HepG2 (cell line): ENCODE data around the gene DHX57. TPM values are rescaled to one million over a fixed set of nuclear protein-coding genes. Genes with fewer than 3 reads are reported as not detected.

Experiments used
- AHDC1 ChIP-seq: sonication (generic); formaldehyde crosslinking; IDR thresholded peaks from 2 replicates; pipeline ENCODE4 v1.5.1; 2020; ENCODE audit warnings: mild to moderate bottlenecking, missing genetic modification reagents, borderline replicate concordance
- ATF1 ChIP-seq: IDR thresholded peaks from 2 replicates; pipeline ENCODE4 v1.6.1; 2016; ENCODE audit warnings: mild to moderate bottlenecking, control low read depth
- BRCA1 ChIP-seq: sonication (generic); formaldehyde crosslinking; IDR thresholded peaks from 2 replicates; pipeline ENCODE4 v1.4.0; 2020; ENCODE audit warnings: missing genetic modification reagents
- GATAD2A ChIP-seq: IDR thresholded peaks from 2 replicates; pipeline ENCODE4 v1.6.1; 2016
- MEF2D ChIP-seq: sonication (generic); formaldehyde crosslinking; IDR thresholded peaks from 2 replicates; pipeline ENCODE4 v1.5.1; 2020; ENCODE audit warnings: mild to moderate bottlenecking, missing genetic modification reagents
- MEIS1 ChIP-seq: sonication (generic); formaldehyde crosslinking; IDR thresholded peaks from 2 replicates; pipeline ENCODE4 v1.9.0; 2021; ENCODE audit warnings: mild to moderate bottlenecking, missing genetic modification reagents, moderate library complexity, borderline replicate concordance
- PCBP2 ChIP-seq: fragments of 200-400 bp; formaldehyde crosslinking; optimal IDR thresholded peaks from 2 replicates; pipeline ENCODE3; 2018; ENCODE audit warnings: low read length, low read depth; ENCODE audit not compliant: poor library complexity, severe bottlenecking
- PHF21A ChIP-seq: sonication (generic); formaldehyde crosslinking; IDR thresholded peaks from 2 replicates; pipeline ENCODE4 v1.5.0; 2020; ENCODE audit warnings: mild to moderate bottlenecking, missing genetic modification reagents
- PLSCR1 ChIP-seq: sonication (generic); formaldehyde crosslinking; IDR thresholded peaks from 2 replicates; pipeline ENCODE4 v1.5.0; 2020; ENCODE audit warnings: missing genetic modification reagents, mild to moderate bottlenecking, borderline replicate concordance
- RARG ChIP-seq: sonication (generic); formaldehyde crosslinking; IDR thresholded peaks from 2 replicates; pipeline ENCODE4 v1.4.0; 2020; ENCODE audit warnings: low read depth, mild to moderate bottlenecking, missing genetic modification reagents
- RFX1 ChIP-seq: fragments of 450-650 bp; IDR thresholded peaks from 2 replicates; pipeline ENCODE4 v1.6.1; 2017
- ZFX ChIP-seq: sonication (generic); formaldehyde crosslinking; IDR thresholded peaks from 2 replicates; pipeline ENCODE4 v1.4.0; 2020; ENCODE audit warnings: mild to moderate bottlenecking, low read depth, missing genetic modification reagents, moderate library complexity
- ZNF574 ChIP-seq: sonication (generic); formaldehyde crosslinking; IDR thresholded peaks from 2 replicates; pipeline ENCODE4 v1.4.0; 2020; ENCODE audit warnings: missing genetic modification reagents
- ZNF580 ChIP-seq: IDR thresholded peaks from 2 replicates; pipeline ENCODE4 v1.6.1; 2016; ENCODE audit warnings: low read depth, borderline replicate concordance
- ZNF607 ChIP-seq: sonication (generic); formaldehyde crosslinking; IDR thresholded peaks from 2 replicates; pipeline ENCODE4 v1.5.1; 2020; ENCODE audit warnings: missing genetic modification reagents, mild to moderate bottlenecking, borderline replicate concordance
- ZNF672 ChIP-seq: sonication (generic); formaldehyde crosslinking; IDR thresholded peaks from 2 replicates; pipeline ENCODE4 v1.8.1; 2022; ENCODE audit warnings: missing genetic modification reagents
- ZNF768 ChIP-seq: sonication (generic); formaldehyde crosslinking; IDR thresholded peaks from 2 replicates; pipeline ENCODE4 v1.4.0; 2020; ENCODE audit warnings: missing genetic modification reagents
- ZSCAN12 ChIP-seq: sonication (generic); formaldehyde crosslinking; IDR thresholded peaks from 2 replicates; pipeline ENCODE4 v1.9.0; 2021; ENCODE audit warnings: mild to moderate bottlenecking, missing genetic modification reagents
- ZZZ3 ChIP-seq: sonication (generic); formaldehyde crosslinking; IDR thresholded peaks from 2 replicates; pipeline ENCODE4 v1.4.0; 2020; ENCODE audit warnings: missing genetic modification reagents, mild to moderate bottlenecking, borderline replicate concordance
- polyA plus RNA-seq, 8 experiments: library from polyadenylated mRNA; depleted of rRNA in 3 of 8; stranded (reverse) in 7 of 8; unstranded in 1 of 8; fragments of >200 nt; fragmentation: Illumina TruSeq in 4 of 8; extraction: Trizol in 4 of 8; gene quantifications; 2 replicates each; pipeline versions ENCODE4 v1.2.1 to v1.2.3, GENCODE V29; 2011 to 2016; ENCODE audit warnings: low read depth in 4 of 8, missing spikeins in 1 of 8, mixed read lengths in 1 of 8; ENCODE audit not compliant: insufficient read depth in 1 of 8
- total RNA-seq, 5 experiments: library from RNA; depleted of rRNA; stranded (reverse); fragments of >200 nt; fragmentation: Illumina TruSeq; extraction: Trizol; gene quantifications; 2 replicates each; pipeline ENCODE4 v1.2.3, GENCODE V29; 2016; ENCODE audit warnings: low read depth in 1 of 5

DHX57 gene
- total and polyA plus RNA-seq, 2 of the 13 experiments (the other 11 are each of a cell fraction or from before 2014, with no cell fraction given) = 9.2 to 24.2 TPM

GRCh38 chr2:38775097-38775920 lies 100.4 kb downstream of the DHX57 start (continued):
- TF ChIP-seq AHDC1 (CRISPR knock-in tag) = 0 out of 2 replicates have a peak, but pooled peaks have one; percentile 59
- TF ChIP-seq ZNF607 (CRISPR knock-in tag) = no peak
- TF ChIP-seq ZZZ3 (CRISPR knock-in tag) = no peak
- TF ChIP-seq ATF1 (CRISPR knock-in tag) = no peak
- TF ChIP-seq ZNF672 (CRISPR knock-in tag) = no peak
- no peak for TF ChIP-seq PCBP2
- TF ChIP-seq PLSCR1 (CRISPR knock-in tag) = no peak
- TF ChIP-seq ZFX (CRISPR knock-in tag) = peak; percentile 31; the same call in 1 of the 2 replicates
- peak; percentile 51; the same call in 1 of the 2 replicates for TF ChIP-seq MEF2D (CRISPR knock-in tag)
- TF ChIP-seq ZNF768 (CRISPR knock-in tag) = no peak
- TF ChIP-seq GATAD2A (CRISPR knock-in tag) = peak; percentile 11; the same call in 1 of the 2 replicates
- TF ChIP-seq RFX1 = no peak
- no peak for TF ChIP-seq ZNF574 (CRISPR knock-in tag)
- no peak for TF ChIP-seq RARG
- no peak for TF ChIP-seq MEIS1 (CRISPR knock-in tag)
- TF ChIP-seq ZSCAN12 (CRISPR knock-in tag) = no peak
- TF ChIP-seq PHF21A = no peak
- 0 out of 2 replicates have a peak, but pooled peaks have one; percentile 10 for TF ChIP-seq ZNF580 (CRISPR knock-in tag)
- TF ChIP-seq BRCA1 (CRISPR knock-in tag) = no peak
